ENCODE results near the gene MAP1S. TPM values are rescaled to one million over a fixed set of nuclear protein-coding genes. Genes with fewer than 3 reads are reported as not detected.

The MAP1S gene
- polyA plus RNA-seq, 1 donor from 2014 or later = 5.8 TPM

GRCh38 chr19:17755977-17756670 lies 36.8 kb downstream of the MAP1S start:
- Histone ChIP-seq H2AFZ (ENCODE audit: low read depth, low read length) (no peak overlapping the region), H3K79me2 (replicated peaks; ENCODE audit: insufficient read depth, low read length) (no peaks in the 10 kb centered on the region), H3F3A (ENCODE audit: insufficient read depth, low read length, poor library complexity, severe bottlenecking) (no peaks in the 10 kb centered on the region), H3K36me3 (ENCODE audit: insufficient read depth, low read length) (no peaks in the 10 kb centered on the region), H3K4me3 (ENCODE audit: low read length) (peak overlapping the region; percentile 57), H3K4me2 (ENCODE audit: low read length) (peak overlapping the region; percentile 88), H4K20me1 (ENCODE audit: insufficient read depth) (no peaks in the 10 kb centered on the region), H3K9me2 (ENCODE audit: insufficient read depth, low read length) (no peaks in the 10 kb centered on the region), H3K27me3 (ENCODE audit: insufficient read depth, low read depth, low read length) (no peaks in the 10 kb centered on the region), H3K9ac (ENCODE audit: low read length) (peak overlapping the region; percentile 68), H3K27ac (ENCODE audit: low read length) (peak overlapping the region; percentile 84), H3K9me3 (ENCODE audit: low read length) (no peaks in the 10 kb centered on the region)
- no peak for TF ChIP-seq EP300 (conservative IDR thresholded peaks at IDR 0.05; ENCODE audit: poor library complexity, severe bottlenecking)
- peak; percentile 73 for TF ChIP-seq MXI1 (conservative IDR thresholded peaks at IDR 0.05; ENCODE audit: poor library complexity, severe bottlenecking)

GRCh38 chr19:17757125-17757524 lies 37.8 kb downstream of the MAP1S start:
- no peak for TF ChIP-seq EZH2 (IDR thresholded peaks at IDR 0.05; ENCODE audit: borderline replicate concordance, insufficient read depth, low read length, poor library complexity, severe bottlenecking)
- TF ChIP-seq EP300 (conservative IDR thresholded peaks at IDR 0.05; ENCODE audit: poor library complexity, severe bottlenecking) = no peak
- no peak for TF ChIP-seq REST (IDR thresholded peaks at IDR 0.05; ENCODE audit: borderline replicate concordance)
- no peak for TF ChIP-seq RAD21 (conservative IDR thresholded peaks at IDR 0.05)
- Histone ChIP-seq H3K4me2 (ENCODE audit: low read length) (no peak overlapping the region), H3K4me3 (ENCODE audit: low read length) (no peak overlapping the region), H3K27ac (ENCODE audit: low read length) (no peak overlapping the region), H4K20me1 (ENCODE audit: insufficient read depth) (no peaks in the 10 kb centered on the region), H3F3A (ENCODE audit: insufficient read depth, low read length, poor library complexity, severe bottlenecking) (no peaks in the 10 kb centered on the region), H3K9me3 (ENCODE audit: low read length) (no peaks in the 10 kb centered on the region), H3K36me3 (ENCODE audit: insufficient read depth, low read length) (no peaks in the 10 kb centered on the region), H3K79me2 (replicated peaks; ENCODE audit: insufficient read depth, low read length) (no peaks in the 10 kb centered on the region), H3K9me2 (ENCODE audit: insufficient read depth, low read length) (no peaks in the 10 kb centered on the region), H2AFZ (ENCODE audit: low read depth, low read length) (no peak overlapping the region), H3K27me3 (ENCODE audit: insufficient read depth, low read depth, low read length) (no peaks in the 10 kb centered on the region), H3K9ac (ENCODE audit: low read length) (no peak overlapping the region)

- no peak for TF ChIP-seq MXI1 (conservative IDR thresholded peaks at IDR 0.05; ENCODE audit: poor library complexity, severe bottlenecking)
- TF ChIP-seq TAF1 (IDR thresholded peaks at IDR 0.05; ENCODE audit: low read depth) = no peak
- TF ChIP-seq EP300 (conservative IDR thresholded peaks at IDR 0.05; ENCODE audit: poor library complexity, severe bottlenecking) = no peak
- TF ChIP-seq REST (IDR thresholded peaks at IDR 0.05; ENCODE audit: borderline replicate concordance) = no peak
- TF ChIP-seq CTCF (IDR thresholded peaks at IDR 0.05; ENCODE audit: poor library complexity, severe bottlenecking) = no peak
- no peak for TF ChIP-seq SMC3 (conservative IDR thresholded peaks at IDR 0.05; ENCODE audit: poor library complexity)
- TF ChIP-seq EZH2 (IDR thresholded peaks at IDR 0.05; ENCODE audit: borderline replicate concordance, insufficient read depth, low read length, poor library complexity, severe bottlenecking) = no peak
- TF ChIP-seq POLR2AphosphoS5 (IDR thresholded peaks at IDR 0.05) = no peak
- no peak for TF ChIP-seq RAD21 (conservative IDR thresholded peaks at IDR 0.05)
- H3K27ac ChIP-seq (ENCODE audit: low read length) = no peak overlapping the region
- no peaks in the 10 kb centered on the region for H3K79me2 ChIP-seq (replicated peaks; ENCODE audit: insufficient read depth, low read length)
- H3K9me3 ChIP-seq (ENCODE audit: low read length) = no peaks in the 10 kb centered on the region
- no peaks in the 10 kb centered on the region for H3K9me2 ChIP-seq (ENCODE audit: insufficient read depth, low read length)
- H2AFZ ChIP-seq (ENCODE audit: low read depth, low read length) = no peak overlapping the region
- H3K4me3 ChIP-seq (ENCODE audit: low read length) = no peak overlapping the region
- no peaks in the 10 kb centered on the region for H3K27me3 ChIP-seq (ENCODE audit: insufficient read depth, low read depth, low read length)
- no peaks in the 10 kb centered on the region for H3K36me3 ChIP-seq (ENCODE audit: insufficient read depth, low read length)
- H3K4me2 ChIP-seq (ENCODE audit: low read length) = no peak overlapping the region
- H4K20me1 ChIP-seq (ENCODE audit: insufficient read depth) = no peaks in the 10 kb centered on the region
- H3K9ac ChIP-seq (ENCODE audit: low read length) = no peak overlapping the region
- no peaks in the 10 kb centered on the region for H3F3A ChIP-seq (ENCODE audit: insufficient read depth, low read length, poor library complexity, severe bottlenecking)
Measured at GRCh38 chr19:17758515-17758914, 39.2 kb downstream of the MAP1S start.
